Natural killer cell (primary cell): ENCODE results near the gene SLC25A11. TPM values are rescaled to one million over a fixed set of nuclear protein-coding genes. Genes with fewer than 3 reads are reported as not detected.

ENCODE experiments used
- ATAC-seq, 3 donors: fragments of 150-1000 bp in 2 of 3; fragments of 200-7000 bp in 1 of 3; cut with Tn5 transposase; 1 replicate in 1 of 3; 2 replicates in 2 of 3; pipeline ENCODE4 v1.10.0; 2021; ENCODE audit warnings: mild to moderate bottlenecking in 2 of 3, moderate library complexity in 2 of 3
- DNase-seq, 2 donors: peaks; one replicate each; pipeline versions ENCODE4 v3.0.0 to v3.0.0-alpha.2; 2013 to 2021; ENCODE audit warnings: mixed read lengths in 1 of 2
- H3K27ac ChIP-seq: one replicate; pipeline ENCODE4 v1.5.1; 2013; ENCODE audit warnings: mild to moderate bottlenecking, low read length
- H3K27me3 ChIP-seq: one replicate; pipeline ENCODE4 v1.6.1; 2013; ENCODE audit warnings: low read length; ENCODE audit not compliant: control insufficient read depth, insufficient read depth
- H3K36me3 ChIP-seq: one replicate; pipeline ENCODE4 v1.6.1; 2013; ENCODE audit warnings: low read length; ENCODE audit not compliant: control insufficient read depth, insufficient read depth
- H3K4me1 ChIP-seq: one replicate; pipeline ENCODE4 v1.6.1; 2013; ENCODE audit warnings: low read length; ENCODE audit not compliant: control insufficient read depth, insufficient read depth
- H3K4me3 ChIP-seq: one replicate; pipeline ENCODE4 v1.5.1; 2013; ENCODE audit warnings: low read length
- H3K9me3 ChIP-seq: one replicate; pipeline ENCODE4 v1.6.1; 2013; ENCODE audit warnings: low read length; ENCODE audit not compliant: control insufficient read depth, insufficient read depth
- H3K27ac Mint-ChIP-seq, 2 donors: one replicate each; pipeline ENCODE4 v1.8.0; 2022; ENCODE audit warnings: mild to moderate bottlenecking in 2 of 2, mixed read lengths in 2 of 2, moderate library complexity in 1 of 2
- H3K27me3 Mint-ChIP-seq, 2 donors: one replicate each; pipeline ENCODE4 v1.8.0; 2022; ENCODE audit warnings: low read depth in 2 of 2, mixed read lengths in 2 of 2
- H3K36me3 Mint-ChIP-seq: one replicate; pipeline ENCODE4 v1.8.0; 2022; ENCODE audit warnings: mixed read lengths
- H3K4me1 Mint-ChIP-seq, 2 donors: one replicate each; pipeline ENCODE4 v1.8.0; 2022; ENCODE audit warnings: mixed read lengths in 2 of 2
- H3K4me3 Mint-ChIP-seq: one replicate; pipeline ENCODE4 v1.8.0; 2022; ENCODE audit warnings: mild to moderate bottlenecking, moderate library complexity, mixed read lengths
- H3K9me3 Mint-ChIP-seq, 2 donors: one replicate each; pipeline ENCODE4 v1.8.0; 2022; ENCODE audit warnings: mixed read lengths in 2 of 2
- WGBS: methylation state at CpG from one replicate; pipeline ENCODE4 v1.1.7; 2013; ENCODE audit warnings: missing lambda C conversion rate; ENCODE audit not compliant: insufficient coverage; 5-methylcytosine and 5-hydroxymethylcytosine counted together
- intact Hi-C: fragments of 100-400 bp; cut with micrococcal nuclease; formaldehyde crosslinking; loops from one replicate; pipeline ENCODE4 v1.14.2; 2022
- total RNA-seq, 4 donors: library from RNA; stranded (reverse); fragments of 120-200 nt in 1 of 4; gene quantifications; one replicate each; pipeline versions ENCODE4 v1.2.3 to v1.2.4, GENCODE V29; 2013 to 2022
- TF ChIP-seq, protein P1 (sequence below): fragments of 200-600 bp; IDR thresholded peaks from one replicate; pipeline ENCODE4 v1.8.0; 2022; ENCODE audit warnings: antibody characterized with exemption

The SLC25A11 gene
- total RNA-seq, 3 donors from 2014 or later (not counting 1 experiment from before 2014, with no cell fraction given), result 34.7 to 47.5 (median 42.5) TPM

DNA sequence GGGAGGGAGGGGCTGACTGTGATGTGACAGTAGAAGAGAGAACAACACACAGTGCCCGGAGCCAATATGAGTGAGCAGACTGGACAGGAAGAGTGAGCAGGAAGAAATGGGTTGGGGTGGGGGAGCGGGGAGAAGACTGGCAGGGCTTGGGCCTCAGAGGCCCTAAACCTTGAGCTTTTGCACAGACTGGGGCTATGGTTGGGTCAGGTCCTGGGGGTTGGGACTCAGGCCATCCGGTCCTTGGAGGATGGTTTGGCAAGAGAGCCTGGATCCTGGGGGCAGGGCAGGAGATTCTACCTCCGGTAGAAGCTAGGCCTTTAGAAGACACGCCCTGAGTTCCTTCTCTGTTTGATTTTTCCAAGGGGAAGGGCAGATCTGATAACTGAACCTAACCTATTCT lies 46.6 kb upstream of the SLC25A11 start:
- H3K4me3 ChIP-seq, result peak overlapping the region; percentile 88
- H3K36me3 Mint-ChIP-seq, result no peaks in the 10 kb centered on the region
- intact Hi-C loops, result loop anchor here (2.0 kb wide), 1 partner anchor 84 kb away; the partner anchor contains the start of gene CHRNE
- peaks cover 11% of the 10 kb centered on the region for H3K36me3 ChIP-seq
- H3K27me3 Mint-ChIP-seq, result no peaks in the 10 kb centered on the region
- H3K9me3 Mint-ChIP-seq, result no peaks in the 10 kb centered on the region
- no peaks in the 10 kb centered on the region for H3K9me3 ChIP-seq
- H3K4me3 Mint-ChIP-seq, result peak overlapping the region; percentile 92
- TF ChIP-seq, protein P1, sequence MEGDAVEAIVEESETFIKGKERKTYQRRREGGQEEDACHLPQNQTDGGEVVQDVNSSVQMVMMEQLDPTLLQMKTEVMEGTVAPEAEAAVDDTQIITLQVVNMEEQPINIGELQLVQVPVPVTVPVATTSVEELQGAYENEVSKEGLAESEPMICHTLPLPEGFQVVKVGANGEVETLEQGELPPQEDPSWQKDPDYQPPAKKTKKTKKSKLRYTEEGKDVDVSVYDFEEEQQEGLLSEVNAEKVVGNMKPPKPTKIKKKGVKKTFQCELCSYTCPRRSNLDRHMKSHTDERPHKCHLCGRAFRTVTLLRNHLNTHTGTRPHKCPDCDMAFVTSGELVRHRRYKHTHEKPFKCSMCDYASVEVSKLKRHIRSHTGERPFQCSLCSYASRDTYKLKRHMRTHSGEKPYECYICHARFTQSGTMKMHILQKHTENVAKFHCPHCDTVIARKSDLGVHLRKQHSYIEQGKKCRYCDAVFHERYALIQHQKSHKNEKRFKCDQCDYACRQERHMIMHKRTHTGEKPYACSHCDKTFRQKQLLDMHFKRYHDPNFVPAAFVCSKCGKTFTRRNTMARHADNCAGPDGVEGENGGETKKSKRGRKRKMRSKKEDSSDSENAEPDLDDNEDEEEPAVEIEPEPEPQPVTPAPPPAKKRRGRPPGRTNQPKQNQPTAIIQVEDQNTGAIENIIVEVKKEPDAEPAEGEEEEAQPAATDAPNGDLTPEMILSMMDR, result no peak
- WGBS, result 83% methylated on average over 5 of the region's 5 CpGs
- H3K27me3 ChIP-seq, result no peaks in the 10 kb centered on the region
- peak overlapping the region; percentile 88 for H3K27ac ChIP-seq
- peaks cover 36 to 37% of the 10 kb centered on the region in 2 donors for H3K4me1 Mint-ChIP-seq
- DNase-seq, result no peak
- peaks cover 28% of the 10 kb centered on the region for H3K4me1 ChIP-seq
- no peak for ATAC-seq
- H3K27ac Mint-ChIP-seq, result peak overlapping the region; percentile 91 to 96

DNA sequence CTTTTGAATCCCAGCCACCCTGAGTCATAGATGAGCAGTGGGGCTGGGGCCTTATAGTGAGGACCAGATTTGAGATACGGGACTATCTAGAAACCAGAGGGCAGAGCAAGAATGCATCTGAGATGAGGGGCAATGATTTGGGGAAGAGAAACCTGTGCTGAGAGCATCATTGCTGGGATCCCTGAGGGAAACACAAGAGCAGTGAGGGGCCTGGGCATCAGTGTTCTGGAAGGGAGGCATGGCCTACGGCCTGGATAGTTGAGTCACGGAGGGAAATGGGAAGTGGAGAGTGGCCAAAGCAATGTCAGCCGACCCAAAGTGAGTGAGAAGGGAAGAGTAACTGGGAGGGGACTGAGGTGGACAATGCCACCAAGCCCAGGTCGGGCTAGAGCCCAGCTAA lies 42.5 kb upstream of the SLC25A11 start:
- no peak for ATAC-seq
- WGBS, result 84% methylated on average over 5 of the region's 5 CpGs

DNA sequence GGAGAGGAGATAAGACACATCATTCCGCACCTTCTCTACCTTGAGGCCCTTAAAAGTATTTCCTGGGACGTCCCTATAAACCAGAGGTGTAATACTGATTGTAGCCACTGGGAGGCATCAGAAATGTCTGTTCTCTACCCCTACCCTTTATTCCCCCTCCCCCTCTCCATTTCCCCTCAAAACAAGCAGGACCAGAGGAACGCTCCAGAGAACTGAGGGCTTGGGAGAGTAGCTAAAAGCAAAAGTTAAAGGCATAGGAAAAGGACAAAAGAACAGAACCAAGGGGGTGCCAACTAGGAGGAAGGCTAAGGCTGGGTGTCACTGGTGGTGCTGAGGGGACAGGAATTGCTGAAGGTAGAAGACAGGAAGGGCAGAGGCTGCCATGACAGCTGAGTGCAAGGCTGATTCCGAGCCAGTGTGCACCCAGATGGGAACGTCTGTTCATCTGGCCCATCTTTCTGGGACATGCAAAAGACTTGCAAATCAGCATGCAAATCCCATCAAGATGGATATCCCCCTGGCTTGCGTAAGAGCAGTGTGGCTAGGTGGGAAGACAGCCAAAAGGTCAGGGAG lies 40.9 kb upstream of the SLC25A11 start:
- Mint-ChIP-seq H3K27me3 (no peaks in the 10 kb centered on the region), H3K36me3 (peaks cover 6% of the 10 kb centered on the region), H3K27ac (peak overlapping the region; percentile 33 to 50), H3K4me3 (no peak overlapping the region), H3K9me3 (no peaks in the 10 kb centered on the region), H3K4me1 (peaks cover 9 to 19% of the 10 kb centered on the region in 2 donors)
- peak; percentile 70 to 92 (median 83) for ATAC-seq
- TF ChIP-seq, protein P1, result peak; percentile 80
- Histone ChIP-seq H3K27ac (no peak overlapping the region), H3K36me3 (peaks cover 45% of the 10 kb centered on the region), H3K4me3 (no peak overlapping the region), H3K4me1 (peaks cover 26% of the 10 kb centered on the region), H3K9me3 (no peaks in the 10 kb centered on the region), H3K27me3 (no peaks in the 10 kb centered on the region)
- DNase-seq, result peak in 1 of 2 donors; percentile 85
- 43% methylated on average over 4 of the region's 6 CpGs for WGBS
- intact Hi-C loops, result loop anchor here (1.0 kb wide), 1 partner anchor 82 kb away; no protein-coding TSS in a partner anchor

More for the DNA sequence above, 42.5 kb upstream of the SLC25A11 start:
- H3K27me3 ChIP-seq, result no peaks in the 10 kb centered on the region
- no peak overlapping the region for H3K4me3 ChIP-seq
- no peaks in the 10 kb centered on the region for H3K27me3 Mint-ChIP-seq
- peaks cover 36% of the 10 kb centered on the region for H3K36me3 ChIP-seq
- H3K36me3 Mint-ChIP-seq, result peaks cover 6% of the 10 kb centered on the region
- TF ChIP-seq, protein P1, result no peak
- peak overlapping the region in 1 of 2 donors; percentile 37 for H3K27ac Mint-ChIP-seq
- no peaks in the 10 kb centered on the region for H3K9me3 Mint-ChIP-seq
- H3K4me1 Mint-ChIP-seq, result peaks cover 18 to 33% of the 10 kb centered on the region in 2 donors
- H3K9me3 ChIP-seq, result no peaks in the 10 kb centered on the region
- H3K4me1 ChIP-seq, result peaks cover 40% of the 10 kb centered on the region
- H3K27ac ChIP-seq, result no peak overlapping the region
- DNase-seq, result no peak
- H3K4me3 Mint-ChIP-seq, result no peak overlapping the region
- intact Hi-C loops, result no loop called here

DNA sequence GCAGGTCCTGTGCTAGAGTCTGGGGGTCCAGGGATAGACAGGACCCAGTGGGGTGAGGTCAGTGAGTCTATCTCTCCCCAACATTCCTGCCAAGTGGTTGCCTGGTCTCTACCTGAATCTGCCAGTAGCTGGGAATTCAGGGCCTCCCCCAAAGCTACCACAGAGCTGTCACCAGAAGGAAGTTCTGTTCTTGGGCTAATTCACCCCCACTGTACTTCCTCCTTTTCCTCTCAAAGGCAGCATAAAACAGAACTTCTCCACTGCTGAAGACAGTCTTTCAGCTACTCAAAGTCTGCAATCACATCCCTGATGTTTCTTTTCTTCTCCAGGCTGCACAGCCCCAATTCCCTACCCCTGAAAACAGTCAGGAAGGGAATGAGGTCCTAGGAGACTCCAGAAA lies 38.9 kb upstream of the SLC25A11 start:
- no peak for DNase-seq

More for the DNA sequence above, 38.9 kb upstream of the SLC25A11 start:
- Mint-ChIP-seq H3K36me3 (peaks cover 6% of the 10 kb centered on the region), H3K4me1 (peaks cover 8 to 31% of the 10 kb centered on the region in 2 donors), H3K4me3 (no peak overlapping the region), H3K27me3 (no peaks in the 10 kb centered on the region), H3K9me3 (no peaks in the 10 kb centered on the region), H3K27ac (no peak overlapping the region)
- H3K4me1 ChIP-seq, result peaks cover 24% of the 10 kb centered on the region
- intact Hi-C loops, result no loop called here
- TF ChIP-seq, protein P1, result no peak
- no peaks in the 10 kb centered on the region for H3K27me3 ChIP-seq
- H3K36me3 ChIP-seq, result peaks cover 54% of the 10 kb centered on the region
- no peaks in the 10 kb centered on the region for H3K9me3 ChIP-seq
- no peak for ATAC-seq
- no peak overlapping the region for H3K4me3 ChIP-seq
- no peak overlapping the region for H3K27ac ChIP-seq
